Common myeloid progenitor, CD34-positive (primary cell): ENCODE measurements around the gene DDX3X.
A peak's percentile ranks its signal among the peaks of the same experiment; 100 is the strongest.

Source experiments
- CTCF ChIA-PET: fragments of 350-600 bp; sonication (Branson Sonifier 250); formaldehyde crosslinking; loops from one replicate; lab custom pipeline; 2021; ENCODE audit warnings: antibody characterized with exemption; lab: Charles Lee
- POLR2A ChIA-PET: fragments of 350-600 bp; sonication (Branson Sonifier 250); formaldehyde crosslinking; loops from one replicate; lab custom pipeline; 2021; ENCODE audit warnings: antibody characterized with exemption; lab: Charles Lee
- DNase-seq, 3 donors: peaks; one replicate each; pipeline versions ENCODE4 v3.0.0 to v3.0.0-alpha.2; 2013
- H3K27ac ChIP-seq, 2 experiments: 1 replicate in 1 of 2; 2 replicates in 1 of 2; pipeline ENCODE4 v1.7.0; 2013; ENCODE audit warnings: inconsistent platforms in 2 of 2, low read length in 2 of 2, mild to moderate bottlenecking in 2 of 2, low read depth in 1 of 2, moderate library complexity in 1 of 2; ENCODE audit not compliant: severe bottlenecking in 2 of 2, insufficient read depth in 1 of 2, poor library complexity in 1 of 2
- H3K27me3 ChIP-seq, 5 experiments: replicated peaks in 2 of 5; 1 replicate in 3 of 5; 2 replicates in 2 of 5; pipeline versions ENCODE4 v1.6.1 to v1.7.0; 2013; ENCODE audit warnings: low read length in 4 of 5, mild to moderate bottlenecking in 2 of 5, moderate library complexity in 2 of 5, inconsistent platforms in 1 of 5; ENCODE audit not compliant: insufficient read depth in 5 of 5, control insufficient read depth in 4 of 5
- H3K36me3 ChIP-seq, 4 experiments: 1 replicate in 2 of 4; 2 replicates in 2 of 4; pipeline versions ENCODE4 v1.6.1 to v1.7.0; 2013; ENCODE audit warnings: low read length in 3 of 4, control low read depth in 1 of 4, mild to moderate bottlenecking in 1 of 4; ENCODE audit not compliant: control insufficient read depth in 4 of 4, insufficient read depth in 4 of 4
- H3K4me1 ChIP-seq, 4 experiments: 1 replicate in 3 of 4; 2 replicates in 1 of 4; pipeline versions ENCODE4 v1.6.1 to v1.7.1; 2013; ENCODE audit warnings: low read length in 3 of 4, mild to moderate bottlenecking in 3 of 4, control low read depth in 1 of 4, inconsistent platforms in 1 of 4, moderate library complexity in 1 of 4; ENCODE audit not compliant: control insufficient read depth in 4 of 4, insufficient read depth in 4 of 4; ENCODE audit errors: control extremely low read depth in 1 of 4
- H3K4me3 ChIP-seq, 7 experiments: 1 replicate in 4 of 7; 2 replicates in 3 of 7; pipeline versions ENCODE4 v1.5.1 to v1.7.0; 2013; ENCODE audit warnings: mild to moderate bottlenecking in 7 of 7, low read length in 6 of 7, moderate library complexity in 6 of 7, inconsistent platforms in 2 of 7, low read depth in 2 of 7, control low read depth in 1 of 7; ENCODE audit not compliant: insufficient read depth in 4 of 7, control insufficient read depth in 1 of 7; ENCODE audit errors: extremely low read depth in 1 of 7
- H3K9me3 ChIP-seq, 5 experiments: 1 replicate in 4 of 5; 2 replicates in 1 of 5; pipeline versions ENCODE4 v1.6.1 to v1.7.1; 2013; ENCODE audit warnings: low read length in 4 of 5, mild to moderate bottlenecking in 2 of 5, inconsistent platforms in 1 of 5, low read depth in 1 of 5, moderate library complexity in 1 of 5; ENCODE audit not compliant: control insufficient read depth in 4 of 5, insufficient read depth in 2 of 5; ENCODE audit errors: control extremely low read depth in 1 of 5
- WGBS: methylation state at CpG from one replicate; pipeline ENCODE4 v1.1.5; 2013; ENCODE audit not compliant: insufficient coverage; 5-methylcytosine and 5-hydroxymethylcytosine counted together

The DDX3X gene

GRCh38 chrX:41300758-41301437, 33.1 kb upstream of the DDX3X start:
- ChIA-PET POLR2A (no interaction called here), CTCF (no interaction called here)
- H3K4me1 ChIP-seq, result peaks cover 0 to 16% (median 11%) of the 10 kb centered on the region in 4 experiments
- no peak overlapping the region for H3K27ac ChIP-seq
- H3K27me3 ChIP-seq, result peaks cover 0 to 11% (median 0%) of the 10 kb centered on the region in 5 experiments
- DNase-seq, result no peak
- no peaks in the 10 kb centered on the region for H3K36me3 ChIP-seq
- H3K9me3 ChIP-seq, result no peaks in the 10 kb centered on the region
- WGBS, result 81% methylated on average over 5 of the region's 5 CpGs
- H3K4me3 ChIP-seq, result no peak overlapping the region

GRCh38 chrX:41301438-41301824, 32.5 kb upstream of the DDX3X start:
- WGBS, result 75% methylated on average over 1 of the region's 2 CpGs
- ChIA-PET CTCF (no interaction called here), POLR2A (no interaction called here)
- Histone ChIP-seq H3K27me3 (peaks cover 0 to 11% (median 0%) of the 10 kb centered on the region in 5 experiments), H3K4me3 (no peak overlapping the region), H3K4me1 (peaks cover 0 to 16% (median 11%) of the 10 kb centered on the region in 4 experiments), H3K36me3 (no peaks in the 10 kb centered on the region), H3K27ac (no peak overlapping the region), H3K9me3 (no peaks in the 10 kb centered on the region)
- DNase-seq, result no peak

- 70% methylated on average over 4 of the region's 6 CpGs for WGBS
- Histone ChIP-seq H3K4me3 (no peak overlapping the region), H3K4me1 (peaks cover 0 to 16% (median 11%) of the 10 kb centered on the region in 4 experiments), H3K27ac (no peak overlapping the region), H3K36me3 (no peaks in the 10 kb centered on the region), H3K27me3 (peaks cover 0 to 11% (median 0%) of the 10 kb centered on the region in 5 experiments), H3K9me3 (no peaks in the 10 kb centered on the region)
- CTCF ChIA-PET, result no interaction called here
- DNase-seq, result no peak
- POLR2A ChIA-PET, result no interaction called here
Observed at GRCh38 chrX:41302370-41302769, 31.6 kb upstream of the DDX3X start.

- 86% methylated on average over 6 of the region's 6 CpGs for WGBS
- Histone ChIP-seq H3K9me3 (no peaks in the 10 kb centered on the region), H3K4me3 (no peak overlapping the region), H3K27ac (no peak overlapping the region), H3K36me3 (no peaks in the 10 kb centered on the region), H3K27me3 (peaks cover 0 to 11% (median 0%) of the 10 kb centered on the region in 5 experiments), H3K4me1 (peaks cover 0 to 16% (median 11%) of the 10 kb centered on the region in 4 experiments)
- ChIA-PET POLR2A (no interaction called here), CTCF (interaction anchor here (1.0 to 1.4 kb wide), 2 partner anchors 8 to 28 kb away, joined by 3 to 4 read pairs; no protein-coding TSS in a partner anchor)
- DNase-seq, result no peak
Observed at GRCh38 chrX:41303013-41303412, 30.9 kb upstream of the DDX3X start.

- 85% methylated on average over 6 of the region's 9 CpGs for WGBS
- ChIA-PET POLR2A (no interaction called here), CTCF (interaction anchor here (1.4 kb wide), 1 partner anchor 27 kb away, joined by 4 read pairs; no protein-coding TSS in a partner anchor)
- Histone ChIP-seq H3K36me3 (no peaks in the 10 kb centered on the region), H3K9me3 (no peaks in the 10 kb centered on the region), H3K4me1 (peaks cover 0 to 18% (median 12%) of the 10 kb centered on the region in 4 experiments), H3K27me3 (peaks cover 0 to 8% (median 0%) of the 10 kb centered on the region in 5 experiments), H3K27ac (no peak overlapping the region), H3K4me3 (no peak overlapping the region)
- DNase-seq, result no peak
Observed at GRCh38 chrX:41304178-41304577, 29.8 kb upstream of the DDX3X start.

GRCh38 chrX:41308884-41309647, 24.9 kb upstream of the DDX3X start:
- Histone ChIP-seq H3K36me3 (no peaks in the 10 kb centered on the region), H3K27ac (no peak overlapping the region), H3K27me3 (peaks cover 0 to 4% (median 0%) of the 10 kb centered on the region in 5 experiments), H3K4me1 (peaks cover 0 to 16% (median 4%) of the 10 kb centered on the region in 4 experiments), H3K9me3 (no peaks in the 10 kb centered on the region), H3K4me3 (no peak overlapping the region)
- ChIA-PET POLR2A (no interaction called here), CTCF (interaction anchor here (0.7 to 1.9 kb wide), 3 partner anchors 12 to 32 kb away, joined by 4 to 5 read pairs (median 4); no protein-coding TSS in a partner anchor)
- 56% methylated on average over 3 of the region's 5 CpGs for WGBS
- DNase-seq, result peak in 1 of 3 donors; percentile 26
